Measurements from ENCODE around the gene HLA-B.

The HLA-B gene

DNA sequence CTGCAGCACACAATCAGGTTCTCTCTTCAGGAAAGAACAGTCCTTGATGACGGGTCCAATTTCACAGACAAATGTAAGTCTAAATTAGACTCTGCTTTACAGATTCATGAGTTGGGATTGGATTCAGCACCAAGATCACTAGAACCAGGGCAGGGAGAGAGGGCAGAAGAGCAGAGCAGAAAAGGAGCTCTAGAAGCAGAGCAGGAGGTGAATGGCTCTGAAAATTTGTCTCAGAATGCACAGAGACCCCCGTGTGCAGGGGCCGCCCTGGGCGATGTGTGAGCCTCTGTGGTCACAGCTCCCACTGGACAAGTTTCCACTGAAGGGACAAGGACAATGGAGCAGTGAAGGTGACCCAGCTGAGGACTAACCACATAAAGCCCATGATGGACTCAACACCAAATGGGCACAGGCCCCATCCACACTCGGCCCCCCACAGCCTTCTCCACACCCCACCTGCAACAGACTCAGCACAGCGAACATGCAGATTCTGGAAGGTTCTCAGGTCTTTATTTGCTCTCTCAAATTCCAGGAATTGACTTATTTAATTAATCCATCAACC lies 3.5 kb downstream of the HLA-B start:
- in situ Hi-C loops (cut with MboI; ENCODE audit: low pct_unique_long_range_greater_than_20kb, low sequenced_read_pairs, unreplicated experiment) = loop anchor here (5.0 kb wide), 1 partner anchor 86 kb away; no protein-coding TSS in a partner anchor
- DNase-seq (ENCODE audit: low spot score) = no peak
- TF ChIP-seq, protein P1, sequence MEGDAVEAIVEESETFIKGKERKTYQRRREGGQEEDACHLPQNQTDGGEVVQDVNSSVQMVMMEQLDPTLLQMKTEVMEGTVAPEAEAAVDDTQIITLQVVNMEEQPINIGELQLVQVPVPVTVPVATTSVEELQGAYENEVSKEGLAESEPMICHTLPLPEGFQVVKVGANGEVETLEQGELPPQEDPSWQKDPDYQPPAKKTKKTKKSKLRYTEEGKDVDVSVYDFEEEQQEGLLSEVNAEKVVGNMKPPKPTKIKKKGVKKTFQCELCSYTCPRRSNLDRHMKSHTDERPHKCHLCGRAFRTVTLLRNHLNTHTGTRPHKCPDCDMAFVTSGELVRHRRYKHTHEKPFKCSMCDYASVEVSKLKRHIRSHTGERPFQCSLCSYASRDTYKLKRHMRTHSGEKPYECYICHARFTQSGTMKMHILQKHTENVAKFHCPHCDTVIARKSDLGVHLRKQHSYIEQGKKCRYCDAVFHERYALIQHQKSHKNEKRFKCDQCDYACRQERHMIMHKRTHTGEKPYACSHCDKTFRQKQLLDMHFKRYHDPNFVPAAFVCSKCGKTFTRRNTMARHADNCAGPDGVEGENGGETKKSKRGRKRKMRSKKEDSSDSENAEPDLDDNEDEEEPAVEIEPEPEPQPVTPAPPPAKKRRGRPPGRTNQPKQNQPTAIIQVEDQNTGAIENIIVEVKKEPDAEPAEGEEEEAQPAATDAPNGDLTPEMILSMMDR (IDR thresholded peaks at IDR 0.05; ENCODE audit: extremely low read depth, insufficient read depth, missing control alignments) = no peak

DNA sequence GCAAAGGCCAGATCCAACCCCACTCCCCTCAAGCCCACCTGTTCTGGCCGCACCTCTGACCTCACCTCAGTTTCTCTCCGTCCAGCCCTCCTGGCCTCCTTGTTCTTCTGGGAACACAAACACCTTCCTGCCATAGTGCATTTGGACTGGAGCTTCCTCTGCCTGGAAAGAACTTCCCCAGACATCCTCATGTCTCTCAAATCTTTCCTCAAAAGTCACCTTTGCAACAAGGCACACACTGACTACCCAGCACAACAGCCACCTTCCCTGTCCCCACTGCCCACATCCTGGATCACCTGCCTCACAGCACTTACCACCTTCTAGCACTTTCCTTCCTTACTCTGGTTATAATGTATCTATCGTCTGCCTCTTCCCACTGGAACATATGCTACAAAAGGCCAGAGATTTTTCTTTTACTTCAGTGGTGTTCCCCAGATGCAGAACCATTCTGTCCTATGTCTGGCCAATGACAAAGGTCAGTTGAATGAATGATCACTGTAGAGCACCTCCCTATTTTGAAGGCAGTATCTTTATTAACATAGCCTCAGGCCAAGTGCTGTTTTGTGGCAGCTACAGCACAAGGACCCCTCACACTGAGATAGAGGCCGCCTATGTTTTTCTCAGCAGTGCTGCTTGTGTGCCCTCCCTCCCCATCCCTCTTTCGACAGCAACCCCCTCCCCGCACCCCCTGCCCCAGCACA lies 4.1 kb downstream of the HLA-B start:
- DNase-seq (ENCODE audit: low spot score) = no peak
- in situ Hi-C loops (cut with MboI; ENCODE audit: low pct_unique_long_range_greater_than_20kb, low sequenced_read_pairs, unreplicated experiment) = loop anchor here (5.0 kb wide), 1 partner anchor 86 kb away; no protein-coding TSS in a partner anchor
- TF ChIP-seq, protein P1 (IDR thresholded peaks at IDR 0.05; ENCODE audit: extremely low read depth, insufficient read depth, missing control alignments) = no peak

DNA sequence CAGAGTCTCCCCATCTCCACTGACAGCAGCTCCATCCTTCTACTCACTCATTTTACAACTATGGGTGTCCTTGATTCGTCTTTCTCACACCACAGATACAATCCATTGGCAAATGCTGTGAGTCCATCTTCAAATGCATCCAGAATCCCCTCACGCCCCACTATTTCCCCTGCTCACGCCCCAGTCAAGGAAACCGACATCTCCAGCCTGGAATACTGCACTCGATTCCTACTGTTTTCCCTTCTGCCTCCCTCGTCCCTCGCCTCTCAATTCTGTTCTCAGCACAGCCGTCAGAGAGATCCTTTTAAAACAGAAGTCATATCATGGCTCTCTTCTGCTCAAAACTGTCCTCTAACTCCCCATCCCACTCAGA lies 4.7 kb downstream of the HLA-B start:
- in situ Hi-C loops (cut with MboI; ENCODE audit: low pct_unique_long_range_greater_than_20kb, low sequenced_read_pairs, unreplicated experiment) = loop anchor here (5.0 kb wide), 1 partner anchor 85 kb away; no protein-coding TSS in a partner anchor
- TF ChIP-seq, protein P1 (IDR thresholded peaks at IDR 0.05; ENCODE audit: extremely low read depth, insufficient read depth, missing control alignments) = no peak
- no peak for DNase-seq (ENCODE audit: low spot score)

DNA sequence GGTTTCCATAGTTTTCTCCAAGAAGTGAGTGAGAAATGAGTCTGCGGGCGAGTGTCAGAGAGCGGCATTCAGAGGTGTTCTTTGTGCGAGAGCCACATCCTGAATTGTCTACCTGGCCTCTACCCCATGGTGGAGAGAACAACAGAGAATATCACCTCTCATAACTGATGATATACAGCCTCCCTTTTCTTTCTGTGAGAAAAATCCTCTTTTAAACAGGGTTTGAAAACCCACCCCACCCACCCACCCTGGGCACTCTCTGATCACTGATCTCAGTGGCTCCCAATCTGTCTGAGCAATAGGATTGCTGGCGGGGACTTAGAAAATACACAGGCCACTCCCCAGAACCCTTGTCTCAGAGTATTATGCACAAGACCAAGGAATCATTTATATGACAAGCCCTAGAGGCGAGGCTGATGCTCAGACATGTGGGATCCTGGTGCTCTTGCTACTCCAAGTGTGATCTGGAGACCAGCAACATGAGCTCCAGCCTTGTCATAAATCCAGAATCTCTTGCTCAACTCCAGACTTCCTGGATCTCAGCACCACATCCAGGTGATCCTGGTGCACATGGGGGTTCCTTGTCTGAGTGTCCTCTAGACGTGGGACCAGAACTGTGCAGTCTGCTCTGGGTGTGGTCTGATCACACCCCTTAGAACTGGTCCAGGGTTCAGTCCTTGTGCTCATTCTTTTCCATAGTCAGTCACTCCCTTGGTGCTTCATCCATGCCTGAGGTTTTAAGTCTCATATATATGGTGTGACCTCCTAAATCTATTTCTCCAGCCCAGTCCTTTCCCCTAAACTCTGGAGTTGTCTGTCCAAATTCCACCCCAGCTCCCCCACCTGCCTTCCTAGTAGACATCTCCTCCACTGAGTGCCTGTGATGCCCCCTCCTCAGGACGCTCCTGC lies 5.3 kb downstream of the HLA-B start:
- TF ChIP-seq, protein P1 (IDR thresholded peaks at IDR 0.05; ENCODE audit: extremely low read depth, insufficient read depth, missing control alignments) = no peak
- DNase-seq (ENCODE audit: low spot score) = no peak
- in situ Hi-C loops (cut with MboI; ENCODE audit: low pct_unique_long_range_greater_than_20kb, low sequenced_read_pairs, unreplicated experiment) = loop anchor here (5.0 kb wide), 1 partner anchor 84 kb away; no protein-coding TSS in a partner anchor

- TF ChIP-seq, protein P1 (IDR thresholded peaks at IDR 0.05; ENCODE audit: extremely low read depth, insufficient read depth, missing control alignments) = no peak
- no peak for DNase-seq (ENCODE audit: low spot score)
These were observed 6.0 kb downstream of the HLA-B start for GRCh38 chr6:31351033-31351380.

More at GRCh38 chr6:31351033-31351380, 6.0 kb downstream of the HLA-B start:
- in situ Hi-C loops (cut with MboI; ENCODE audit: low pct_unique_long_range_greater_than_20kb, low sequenced_read_pairs, unreplicated experiment) = loop anchor here (5.0 kb wide), 1 partner anchor 84 kb away; no protein-coding TSS in a partner anchor

Measured in GM13977 (cell line).